ENCODE measurements around the gene PCSK6.

DNA sequence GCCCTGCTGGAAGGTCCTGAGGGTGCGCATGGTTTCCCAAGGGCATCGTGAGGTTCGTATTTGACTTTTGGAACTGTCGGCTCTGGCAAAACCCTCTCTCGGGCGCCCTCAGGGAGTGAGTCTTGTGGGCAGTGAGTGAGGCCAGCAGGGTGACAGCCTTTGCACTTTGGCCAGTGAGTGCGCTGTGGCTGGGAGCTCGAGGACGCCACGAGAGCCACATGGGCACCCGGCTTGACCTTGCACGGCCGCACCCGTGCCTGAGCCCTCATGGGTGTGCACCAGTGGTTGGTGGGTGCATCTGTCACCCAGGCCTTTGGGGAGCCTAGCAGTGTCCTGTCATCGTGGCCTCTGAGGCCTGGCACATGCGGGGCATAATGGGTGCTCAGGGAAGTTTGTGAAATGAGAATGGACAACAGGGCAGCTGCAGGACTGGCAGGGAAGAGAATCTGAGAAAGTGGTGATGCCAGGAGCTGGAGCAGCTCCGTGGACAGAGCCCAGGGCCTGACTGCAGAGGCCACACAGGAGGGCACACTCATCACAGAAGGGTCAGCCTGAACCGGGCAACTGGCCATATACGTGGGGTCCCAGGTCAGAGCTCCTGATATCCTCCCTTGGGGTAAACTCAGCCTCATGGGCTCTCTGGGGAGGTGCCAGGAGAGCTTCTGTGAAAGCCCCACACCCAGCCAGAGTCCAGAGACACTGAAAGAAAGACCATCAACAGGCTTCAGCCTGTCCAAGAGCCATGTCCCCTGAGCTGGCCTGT lies 164.1 kb downstream of the PCSK6 start:
- TF ChIP-seq CTCF (IDR thresholded peaks at IDR 0.05; ENCODE audit: low read length): no peak
- no peak for TF ChIP-seq EZH2phosphoT487 (IDR thresholded peaks at IDR 0.05; ENCODE audit: low read length)
- no peak for TF ChIP-seq EZH2 (optimal IDR thresholded peaks at IDR 0.05; ENCODE audit: low read depth, low read length)

Measured in MM.1S (cell line).